ENCODE measurements around the gene CLEC3B. TPM values are rescaled to one million over a fixed set of nuclear protein-coding genes. Genes with fewer than 3 reads are reported as not detected.
"Not testable (repeated sequence)": the region's sequence is repeated elsewhere in the genome, so short reads cannot be mapped to it uniquely, and the experiment has no call there.

The CLEC3B gene
- total RNA-seq, 2 donors from 2014 or later: 0.99 TPM; not detected in 1

DNA sequence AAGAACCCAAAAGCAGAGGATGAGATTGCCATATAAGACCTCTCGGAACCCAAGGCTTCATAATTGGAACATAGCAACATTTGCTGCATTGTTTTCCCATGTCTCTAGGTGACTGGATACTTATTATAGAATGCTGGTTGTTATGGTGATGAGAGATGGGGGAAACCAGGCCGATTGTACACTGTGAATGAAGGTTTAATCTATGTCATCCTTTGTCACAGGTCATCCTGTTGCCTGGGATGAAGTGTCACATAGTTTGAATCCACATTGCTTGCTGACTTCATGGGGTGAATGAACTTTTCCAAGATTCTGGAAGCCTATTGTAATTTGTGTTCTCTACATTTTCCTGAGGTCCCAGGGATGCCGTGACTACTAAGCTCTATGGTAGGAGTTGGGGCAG, 41.8 kb downstream of the CLEC3B start:
- DNase-seq (no peak), ATAC-seq (no peak)
- H3K27me3 Mint-ChIP-seq: peaks cover 12% of the 10 kb centered on the region
- no peaks in the 10 kb centered on the region for H3K36me3 Mint-ChIP-seq (ENCODE audit: low read depth)
- H3K27ac Mint-ChIP-seq: no peak overlapping the region
- peaks cover 15% of the 10 kb centered on the region for H3K4me1 Mint-ChIP-seq
- no peaks in the 10 kb centered on the region for H3K9me3 ChIP-seq (ENCODE audit: control insufficient read depth, low read length, poor library complexity, severe bottlenecking)
- H3K4me3 Mint-ChIP-seq: no peak overlapping the region

DNA sequence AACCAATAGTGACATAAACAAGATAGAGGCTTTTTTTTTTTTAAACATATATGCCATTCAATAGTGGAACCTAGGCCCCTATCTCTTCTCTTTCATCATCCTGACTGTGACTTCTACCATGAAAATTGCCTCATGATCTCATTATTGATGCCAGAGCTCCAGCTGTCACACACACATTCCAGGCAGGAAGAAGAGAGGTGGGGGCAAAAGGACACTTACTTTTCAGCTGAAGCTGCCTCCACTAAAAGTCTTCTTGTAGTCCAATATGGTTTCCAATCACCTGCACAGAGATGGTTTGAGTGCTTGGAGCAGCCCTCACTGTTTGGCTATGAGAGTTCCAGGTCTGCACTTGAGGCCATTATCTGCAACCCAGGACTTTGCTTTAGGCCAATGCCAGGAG, 45.0 kb downstream of the CLEC3B start:
- H3K36me3 Mint-ChIP-seq (ENCODE audit: low read depth): peaks cover 3% of the 10 kb centered on the region
- peaks cover 24% of the 10 kb centered on the region for H3K27me3 Mint-ChIP-seq
- no peak overlapping the region for H3K27ac Mint-ChIP-seq
- ATAC-seq: no peak
- no peak overlapping the region for H3K4me3 Mint-ChIP-seq
- no peaks in the 10 kb centered on the region for H3K4me1 Mint-ChIP-seq
- H3K9me3 ChIP-seq (ENCODE audit: control insufficient read depth, low read length, poor library complexity, severe bottlenecking): no peaks in the 10 kb centered on the region
- no peak for DNase-seq

DNA sequence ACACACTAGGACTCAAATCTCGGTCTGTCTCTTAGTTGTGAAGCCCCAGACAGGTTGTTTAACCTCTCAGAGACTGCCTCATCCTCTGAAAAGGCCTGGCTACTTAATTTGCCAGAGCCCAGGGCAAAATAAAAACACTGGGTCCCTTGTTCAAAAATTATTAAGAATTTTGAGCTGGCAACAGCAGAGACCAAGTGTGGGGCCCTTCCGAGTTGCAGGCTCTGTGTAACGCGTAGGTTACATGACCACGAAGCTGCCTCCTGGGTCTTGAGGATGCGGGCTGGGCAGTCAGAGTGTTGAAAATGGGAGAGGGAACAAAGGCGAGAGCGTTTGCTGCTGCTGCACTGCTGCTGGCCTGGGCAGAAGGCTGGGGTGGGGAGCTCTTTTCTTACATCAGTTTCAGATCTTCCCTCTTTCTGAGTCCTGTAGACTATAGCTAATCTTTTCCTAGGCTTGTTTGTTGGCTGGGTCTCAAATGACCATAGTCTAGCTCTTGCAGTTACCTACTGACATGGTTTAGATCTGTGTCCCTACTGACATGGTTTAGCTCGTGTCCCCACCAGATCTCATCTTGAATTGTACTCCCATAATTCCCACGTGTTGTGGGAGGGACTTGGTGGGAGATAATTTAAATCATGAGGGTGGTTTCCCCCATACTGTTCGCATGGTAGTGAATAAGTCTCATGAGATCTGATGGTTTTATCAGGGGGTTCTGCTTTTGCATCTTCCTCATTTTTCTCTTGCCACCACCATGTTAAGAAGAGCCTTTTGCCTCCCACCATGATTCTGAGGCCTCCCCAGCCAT, 49.9 kb downstream of the CLEC3B start:
- Mint-ChIP-seq H3K36me3 (ENCODE audit: low read depth) (peaks cover 8% of the 10 kb centered on the region), H3K4me1 (peaks cover 3% of the 10 kb centered on the region), H3K27ac (no peak overlapping the region), H3K4me3 (no peak overlapping the region), H3K27me3 (peaks cover 19% of the 10 kb centered on the region)
- H3K9me3 ChIP-seq (ENCODE audit: control insufficient read depth, low read length, poor library complexity, severe bottlenecking): no peaks in the 10 kb centered on the region
- no peak for DNase-seq
- no peak for ATAC-seq

DNA sequence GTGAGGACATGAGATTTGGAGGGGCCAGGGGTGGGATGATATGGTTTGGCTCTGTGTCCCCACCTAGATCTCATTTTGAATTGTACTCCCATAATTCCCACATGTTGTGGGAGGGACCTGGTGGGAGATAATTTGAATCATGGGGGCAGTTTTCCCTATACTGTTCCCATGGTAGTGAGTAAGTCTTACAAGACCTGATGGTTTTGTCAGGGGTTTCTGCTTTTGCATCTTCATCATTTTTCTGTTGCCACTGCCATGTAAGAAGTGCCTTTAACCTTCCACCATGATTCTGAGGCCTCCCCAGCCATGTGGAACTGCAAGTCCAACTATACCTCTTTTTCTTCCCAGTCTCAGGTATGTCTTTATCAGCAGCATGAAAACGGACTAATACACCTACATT, 52.2 kb downstream of the CLEC3B start:
- H3K4me3 Mint-ChIP-seq; H3K36me3 Mint-ChIP-seq (ENCODE audit: low read depth); H3K4me1 Mint-ChIP-seq; DNase-seq; H3K9me3 ChIP-seq (ENCODE audit: control insufficient read depth, low read length, poor library complexity, severe bottlenecking); ATAC-seq: not testable (repeated sequence)
- Mint-ChIP-seq H3K27ac (peak overlapping the region; percentile 49), H3K27me3 (peaks cover 19% of the 10 kb centered on the region)

DNA sequence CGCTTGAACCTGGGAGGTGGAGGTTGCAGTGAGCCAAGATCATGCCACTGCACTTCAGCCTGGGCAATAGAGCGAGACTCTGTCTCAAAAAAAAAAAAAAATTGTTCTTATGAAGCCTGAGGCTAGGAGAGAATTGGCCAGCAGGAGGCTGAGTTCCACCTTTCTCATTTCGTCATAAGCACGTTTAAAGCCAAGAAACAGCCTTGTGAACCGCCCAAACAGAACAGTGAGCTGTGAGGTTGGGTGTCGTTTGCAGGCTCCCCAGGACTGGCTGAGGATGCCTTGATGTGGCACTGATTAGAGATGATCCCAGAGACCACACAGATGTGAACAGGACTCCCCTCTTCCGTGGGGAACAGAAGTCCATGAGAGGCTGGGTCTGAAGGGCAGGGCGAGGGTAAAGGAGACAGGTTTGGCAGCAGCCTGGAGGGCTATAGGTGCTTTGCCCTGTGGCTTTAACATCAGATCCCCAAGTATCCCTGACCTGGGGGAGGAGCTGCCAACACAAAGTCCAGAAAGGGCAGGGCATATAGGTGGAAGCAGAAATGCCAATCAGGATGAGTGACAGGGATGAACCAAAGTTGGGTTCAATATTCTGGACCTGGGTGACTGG, 52.9 kb downstream of the CLEC3B start:
- H3K36me3 Mint-ChIP-seq (ENCODE audit: low read depth): peaks cover 8% of the 10 kb centered on the region
- H3K4me1 Mint-ChIP-seq: peaks cover 3% of the 10 kb centered on the region
- no peaks in the 10 kb centered on the region for H3K9me3 ChIP-seq (ENCODE audit: control insufficient read depth, low read length, poor library complexity, severe bottlenecking)
- no peak overlapping the region for H3K4me3 Mint-ChIP-seq
- no peak for DNase-seq
- ATAC-seq: no peak
- H3K27me3 Mint-ChIP-seq: peaks cover 16% of the 10 kb centered on the region
- no peak overlapping the region for H3K27ac Mint-ChIP-seq

DNA sequence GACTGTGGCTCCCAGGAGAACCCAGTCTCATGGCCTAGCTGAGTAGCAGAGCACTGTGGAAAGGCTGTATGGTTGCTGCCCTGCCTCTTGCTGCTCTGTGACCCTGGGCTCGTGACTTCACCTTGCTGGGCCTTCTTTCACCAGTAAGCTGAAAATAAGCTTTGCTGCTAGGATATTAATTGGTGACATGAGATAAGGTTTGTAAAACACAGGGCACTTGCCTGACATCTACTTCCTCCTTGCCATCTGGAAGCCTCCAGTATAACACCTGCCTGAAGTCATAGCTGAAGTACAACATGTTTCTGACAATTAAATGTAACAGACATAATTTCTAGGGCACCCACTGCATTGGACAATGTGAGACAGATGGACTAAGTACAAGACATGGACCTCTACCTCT, 53.6 kb downstream of the CLEC3B start:
- Mint-ChIP-seq H3K4me3 (no peak overlapping the region), H3K36me3 (ENCODE audit: low read depth) (peaks cover 5% of the 10 kb centered on the region), H3K27ac (no peak overlapping the region), H3K4me1 (peaks cover 3% of the 10 kb centered on the region), H3K27me3 (peaks cover 9% of the 10 kb centered on the region)
- no peak for ATAC-seq
- DNase-seq: no peak
- H3K9me3 ChIP-seq (ENCODE audit: control insufficient read depth, low read length, poor library complexity, severe bottlenecking): no peaks in the 10 kb centered on the region

DNA sequence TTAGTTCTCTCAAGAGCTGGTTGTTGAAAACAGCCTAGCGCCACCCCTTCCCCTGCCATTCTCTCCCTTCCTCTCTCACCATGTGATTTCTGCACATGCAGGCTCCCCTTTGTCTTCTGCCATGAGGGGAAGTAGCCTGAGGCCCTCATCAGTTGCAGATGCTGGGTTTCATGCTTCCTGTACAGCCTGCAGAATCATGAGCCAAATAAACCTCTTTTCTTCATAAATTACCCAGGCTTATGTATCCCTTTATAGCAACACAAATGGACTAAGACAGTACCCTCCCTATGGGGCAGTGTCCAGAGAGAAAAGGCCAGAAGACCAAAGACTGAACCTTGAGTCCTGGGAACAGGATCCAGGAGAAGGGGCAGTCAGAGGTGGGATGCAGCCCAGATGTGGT, 54.7 kb downstream of the CLEC3B start:
- H3K9me3 ChIP-seq (ENCODE audit: control insufficient read depth, low read length, poor library complexity, severe bottlenecking): no peaks in the 10 kb centered on the region
- no peak overlapping the region for H3K27ac Mint-ChIP-seq
- H3K36me3 Mint-ChIP-seq (ENCODE audit: low read depth): peaks cover 5% of the 10 kb centered on the region
- no peak for ATAC-seq
- no peak overlapping the region for H3K4me3 Mint-ChIP-seq
- DNase-seq: no peak
- H3K27me3 Mint-ChIP-seq: peaks cover 7% of the 10 kb centered on the region
- H3K4me1 Mint-ChIP-seq: peaks cover 3% of the 10 kb centered on the region

DNA sequence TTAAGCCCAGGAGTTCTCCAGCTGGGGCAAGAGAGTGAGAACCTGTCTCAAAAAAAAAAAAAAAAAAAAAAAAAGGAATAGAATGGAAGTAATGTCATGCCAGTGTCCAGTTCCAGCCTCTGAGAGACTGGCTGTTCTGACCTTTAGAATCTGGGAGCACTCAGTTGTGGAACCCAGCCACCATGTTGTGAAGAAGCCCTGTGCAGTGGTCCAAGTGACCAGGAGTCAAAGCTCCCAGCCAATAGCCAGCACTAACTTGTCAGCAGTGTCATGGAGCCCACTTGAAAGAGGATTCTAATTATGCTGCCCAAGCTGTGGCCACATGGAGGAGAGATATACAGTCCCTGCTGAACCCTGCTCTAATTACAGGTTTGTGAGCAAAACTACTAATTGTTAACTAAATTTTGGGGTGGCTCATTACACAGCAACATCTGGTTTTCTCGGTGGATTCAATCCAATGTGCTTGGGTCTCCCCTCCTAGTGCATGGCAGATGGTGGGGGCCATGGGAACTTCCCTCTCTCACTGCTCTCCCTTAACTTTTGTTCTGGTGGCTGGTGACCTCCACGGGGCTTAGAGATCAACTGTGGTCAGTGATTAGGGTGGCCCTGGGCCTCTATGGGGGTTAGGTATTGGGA, 55.5 kb downstream of the CLEC3B start:
- Mint-ChIP-seq H3K4me3 (no peak overlapping the region), H3K27me3 (peaks cover 3% of the 10 kb centered on the region), H3K36me3 (ENCODE audit: low read depth) (peaks cover 5% of the 10 kb centered on the region), H3K4me1 (peaks cover 3% of the 10 kb centered on the region), H3K27ac (no peak overlapping the region)
- no peaks in the 10 kb centered on the region for H3K9me3 ChIP-seq (ENCODE audit: control insufficient read depth, low read length, poor library complexity, severe bottlenecking)
- DNase-seq (no peak), ATAC-seq (no peak)

DNA sequence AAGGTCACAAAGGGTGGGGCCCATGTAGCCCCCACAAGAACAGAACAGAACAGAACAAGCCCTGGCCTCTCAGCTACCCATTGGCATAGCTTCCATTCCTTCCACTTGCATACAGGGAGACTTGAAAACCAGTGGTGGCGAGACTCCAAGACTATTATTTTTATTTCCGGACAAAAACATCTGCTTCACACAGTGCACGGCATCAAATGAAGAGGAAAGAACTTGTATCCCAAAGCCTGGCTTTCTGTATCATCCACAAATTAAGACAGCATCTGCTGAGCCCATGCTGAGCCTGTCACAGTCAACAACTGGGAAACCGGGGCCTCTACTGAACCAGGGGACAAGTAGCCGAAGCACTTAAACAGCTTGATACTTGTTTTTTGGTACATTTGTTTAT, 56.0 kb downstream of the CLEC3B start:
- H3K27ac Mint-ChIP-seq: no peak overlapping the region
- no peak for DNase-seq
- no peak overlapping the region for H3K4me3 Mint-ChIP-seq

DNA sequence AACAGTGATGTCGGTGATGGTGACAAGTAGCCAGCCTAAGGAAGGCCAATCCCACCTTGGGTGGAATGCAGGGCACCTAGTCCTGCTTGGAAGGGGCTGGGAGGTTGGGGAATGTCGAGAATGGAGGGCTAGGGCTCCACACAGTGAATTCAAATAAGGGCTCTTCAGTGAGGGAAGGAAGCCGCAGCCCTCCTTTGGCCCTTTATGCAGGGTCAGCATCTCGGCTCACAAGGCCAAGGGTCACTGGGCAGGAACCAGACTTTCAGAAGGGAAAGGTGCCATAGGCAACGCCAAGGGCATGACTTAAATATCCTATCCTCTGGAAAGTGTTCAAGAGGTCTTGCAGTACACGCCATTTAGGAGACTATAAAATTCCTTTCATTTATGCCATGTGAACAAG, 56.9 kb downstream of the CLEC3B start:
- ATAC-seq (no peak), DNase-seq (no peak)
- Mint-ChIP-seq H3K4me3 (no peak overlapping the region), H3K27ac (no peak overlapping the region), H3K27me3 (no peaks in the 10 kb centered on the region), H3K4me1 (peaks cover 3% of the 10 kb centered on the region), H3K36me3 (ENCODE audit: low read depth) (peaks cover 3% of the 10 kb centered on the region)
- no peaks in the 10 kb centered on the region for H3K9me3 ChIP-seq (ENCODE audit: control insufficient read depth, low read length, poor library complexity, severe bottlenecking)

More for the DNA sequence above, 56.0 kb downstream of the CLEC3B start:
- H3K9me3 ChIP-seq (ENCODE audit: control insufficient read depth, low read length, poor library complexity, severe bottlenecking): no peaks in the 10 kb centered on the region
- peaks cover 3% of the 10 kb centered on the region for H3K36me3 Mint-ChIP-seq (ENCODE audit: low read depth)
- no peak for ATAC-seq
- H3K4me1 Mint-ChIP-seq: peaks cover 3% of the 10 kb centered on the region
- H3K27me3 Mint-ChIP-seq: no peaks in the 10 kb centered on the region

DNA sequence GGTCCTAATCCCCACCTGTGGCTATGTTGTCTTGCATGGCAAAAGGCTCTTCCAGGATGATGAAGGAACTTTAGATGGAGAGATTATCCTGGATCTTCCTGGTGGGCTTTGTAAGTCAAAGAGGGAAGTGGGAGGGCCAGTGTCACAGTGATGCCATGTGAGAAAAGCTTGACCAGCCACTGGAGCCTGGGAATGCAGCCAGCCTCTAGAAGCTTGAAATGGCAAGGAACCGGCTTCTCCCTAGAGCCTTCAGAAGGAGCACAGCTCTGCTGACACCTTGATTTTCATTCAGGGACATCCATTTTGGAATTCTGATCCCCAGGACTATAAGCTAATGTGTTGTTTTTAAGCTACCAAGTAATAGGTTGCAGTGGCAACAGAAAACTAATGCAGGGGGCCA, 58.3 kb downstream of the CLEC3B start:
- ATAC-seq: no peak
- Mint-ChIP-seq H3K27me3 (no peaks in the 10 kb centered on the region), H3K36me3 (ENCODE audit: low read depth) (peaks cover 3% of the 10 kb centered on the region), H3K27ac (no peak overlapping the region), H3K4me1 (peaks cover 2% of the 10 kb centered on the region), H3K4me3 (no peak overlapping the region)
- H3K9me3 ChIP-seq (ENCODE audit: control insufficient read depth, low read length, poor library complexity, severe bottlenecking): no peaks in the 10 kb centered on the region
- DNase-seq: no peak

DNA sequence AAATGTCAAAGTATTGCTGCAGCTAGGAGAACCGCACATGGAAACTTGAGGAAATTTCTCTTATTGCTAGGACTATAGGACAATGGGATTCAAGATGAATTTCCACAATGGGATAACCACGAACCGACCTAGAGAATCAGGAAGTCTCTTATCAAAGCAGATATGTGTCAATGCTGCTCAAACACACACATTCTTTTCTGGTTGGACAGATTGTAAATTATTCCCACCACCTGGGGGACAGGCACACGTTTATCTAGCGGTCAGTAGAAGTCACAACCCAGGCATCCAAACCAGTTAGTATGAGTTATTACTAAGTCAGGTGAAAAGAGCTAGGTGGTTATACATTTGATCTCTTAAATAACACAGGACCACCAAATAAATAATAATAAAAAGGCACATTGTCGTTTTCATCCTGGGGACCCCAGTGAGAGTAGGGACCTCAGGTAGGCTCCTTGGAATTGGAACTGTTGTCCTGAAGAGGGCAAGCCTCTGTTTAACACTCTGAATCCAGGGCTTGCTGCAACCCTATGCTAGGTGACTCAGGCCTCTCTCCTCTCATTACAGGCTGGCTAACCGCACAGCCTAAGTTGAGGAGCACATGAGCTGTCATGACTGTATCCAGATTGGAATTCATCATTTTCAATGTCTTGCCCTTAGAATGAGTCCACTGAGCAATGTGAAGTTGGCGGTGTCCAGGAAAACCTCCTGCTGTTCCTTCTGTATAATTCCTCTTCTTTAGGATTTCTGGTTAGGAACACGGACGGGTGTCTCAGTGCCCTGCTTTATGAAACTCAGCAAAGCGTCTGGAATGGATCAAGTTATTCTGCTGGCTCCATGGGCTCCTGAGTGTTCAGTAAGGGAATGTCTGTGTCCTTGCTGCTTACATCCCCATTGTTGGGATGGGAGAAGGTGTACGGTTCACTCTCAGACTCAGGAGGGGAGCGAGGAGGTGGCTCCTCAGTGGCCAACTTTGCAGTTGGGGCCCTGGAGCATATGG, 59.0 kb downstream of the CLEC3B start:
- Mint-ChIP-seq H3K36me3 (ENCODE audit: low read depth) (peaks cover under 1% of the 10 kb centered on the region), H3K4me3 (no peak overlapping the region), H3K27ac (no peak overlapping the region), H3K27me3 (peaks cover 5% of the 10 kb centered on the region), H3K4me1 (peaks cover 2% of the 10 kb centered on the region)
- H3K9me3 ChIP-seq (ENCODE audit: control insufficient read depth, low read length, poor library complexity, severe bottlenecking): no peaks in the 10 kb centered on the region
- ATAC-seq: no peak
- DNase-seq: no peak
